ENCODE measurements around the gene SETD5. TPM values are rescaled to one million over a fixed set of nuclear protein-coding genes. Genes with fewer than 3 reads are reported as not detected.

Gene SETD5
- total and polyA plus RNA-seq, 7 donors: 8.6 to 149 (median 69.9) TPM

GRCh38 chr3:9390265-9390888 is 7.0 kb upstream of the SETD5 start:
- H3K4me1 ChIP-seq: peaks cover 0 to 49% (median 45%) of the 10 kb centered on the region in 4 donors

GRCh38 chr3:9392041-9392440 is 5.4 kb upstream of the SETD5 start:
- WGBS, 2 donors: 23 to 44% methylated on average over 1 of the region's 1 CpG
- no peak for DNase-seq
- TF ChIP-seq CTCF (IDR thresholded peaks at IDR 0.05) (no peak), POLR2A (IDR thresholded peaks at IDR 0.05) (no peak), EP300 (IDR thresholded peaks at IDR 0.05) (no peak), POLR2AphosphoS5 (IDR thresholded peaks at IDR 0.05) (no peak)
- intact Hi-C loops (cut with DNase I): no loop called here
- Histone ChIP-seq H3K4me1 (peaks cover 0 to 55% (median 50%) of the 10 kb centered on the region in 4 donors), H3K4me3 (no peak overlapping the region), H3K27ac (peak overlapping the region in 2 of 4 donors; percentile 32 to 99), H3K9me3 (no peaks in the 10 kb centered on the region), H3K27me3 (no peaks in the 10 kb centered on the region), H3K36me3 (peaks cover 21 to 63% (median 37%) of the 10 kb centered on the region in 4 donors)

More at GRCh38 chr3:9390265-9390888, 7.0 kb upstream of the SETD5 start:
- Histone ChIP-seq H3K4me3 (no peak overlapping the region), H3K36me3 (peaks cover 25 to 79% (median 46%) of the 10 kb centered on the region in 4 donors), H3K27ac (no peak overlapping the region), H3K9me3 (no peaks in the 10 kb centered on the region), H3K27me3 (no peaks in the 10 kb centered on the region)
- intact Hi-C loops (cut with DNase I): no loop called here
- WGBS, 2 donors: 97% methylated on average over 5 of the region's 5 CpGs
- no peak for DNase-seq
- no peak for TF ChIP-seq POLR2A (IDR thresholded peaks at IDR 0.05)
- TF ChIP-seq POLR2AphosphoS5 (IDR thresholded peaks at IDR 0.05): no peak
- TF ChIP-seq EP300 (IDR thresholded peaks at IDR 0.05): no peak
- TF ChIP-seq CTCF (IDR thresholded peaks at IDR 0.05): no peak

- peak overlapping the region; percentile 71 to 92 (median 86) for H3K4me3 ChIP-seq
- H3K27me3 ChIP-seq: no peaks in the 10 kb centered on the region
- peak overlapping the region; percentile 98 to 99 (median 99) for H3K27ac ChIP-seq
- WGBS, 2 donors: 4 to 8% methylated on average over 15 of the region's 15 CpGs
- TF ChIP-seq POLR2AphosphoS5 (IDR thresholded peaks at IDR 0.05): no peak
- TF ChIP-seq CTCF (IDR thresholded peaks at IDR 0.05): no peak
- TF ChIP-seq POLR2A (IDR thresholded peaks at IDR 0.05): no peak
- intact Hi-C loops (cut with DNase I): loop anchor here (5.0 kb wide), 1 partner anchor 33 kb away; the partner anchor contains the start of gene THUMPD3
- no peaks in the 10 kb centered on the region for H3K9me3 ChIP-seq
- H3K36me3 ChIP-seq: peaks cover 0 to 26% (median 7%) of the 10 kb centered on the region in 4 donors
- peaks cover 0 to 72% (median 70%) of the 10 kb centered on the region in 4 donors for H3K4me1 ChIP-seq
- DNase-seq: no peak
These were observed 1.7 kb upstream of the SETD5 start for GRCh38 chr3:9395570-9396300.

- DNase-seq: peak; percentile 97
- no peaks in the 10 kb centered on the region for H3K27me3 ChIP-seq
- no peaks in the 10 kb centered on the region for H3K9me3 ChIP-seq
- TF ChIP-seq CTCF (IDR thresholded peaks at IDR 0.05) (no peak), EP300 (IDR thresholded peaks at IDR 0.05) (no peak), POLR2A (IDR thresholded peaks at IDR 0.05) (peak in 1 of 2 donors; percentile 14), POLR2AphosphoS5 (IDR thresholded peaks at IDR 0.05) (peak; percentile 53 to 77 (median 68))
- 0 to 1% methylated on average over 25 of the region's 25 CpGs for WGBS, 2 donors
- peak overlapping the region; percentile 98 to 99 (median 99) for H3K27ac ChIP-seq
- H3K36me3 ChIP-seq: peaks cover 0 to 20% (median 1%) of the 10 kb centered on the region in 4 donors
- intact Hi-C loops (cut with DNase I): loop anchor here (5.0 kb wide), 1 partner anchor 34 kb away; the partner anchor contains the start of gene THUMPD3
- H3K4me1 ChIP-seq: peaks cover 0 to 72% (median 70%) of the 10 kb centered on the region in 4 donors
- H3K4me3 ChIP-seq: peak overlapping the region; percentile 71 to 92 (median 86)
These were observed 1.1 kb upstream of the SETD5 start for GRCh38 chr3:9396301-9396631.
